ENCODE data around the gene HDAC3.

DNA sequence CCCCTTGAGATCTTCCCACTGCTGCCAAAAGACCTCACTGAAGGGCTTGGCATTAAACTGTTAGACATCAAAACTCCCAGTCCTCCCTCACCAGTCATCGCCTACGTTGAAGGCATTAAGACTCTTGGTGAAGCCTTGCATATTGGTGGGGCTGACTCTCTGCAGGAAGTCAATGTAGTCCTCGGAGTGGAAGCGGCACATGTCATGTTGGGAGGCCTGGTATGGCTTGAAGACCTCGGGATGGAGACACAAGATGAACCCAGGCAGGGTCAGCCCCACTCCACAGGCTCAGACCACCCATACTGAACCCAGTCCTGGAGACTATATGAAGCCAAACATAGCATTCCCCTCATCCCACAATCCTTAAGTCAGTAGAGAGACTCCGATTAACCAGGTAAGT lies 1.9 kb downstream of the HDAC3 start:
- TF ChIP-seq, protein P1, sequence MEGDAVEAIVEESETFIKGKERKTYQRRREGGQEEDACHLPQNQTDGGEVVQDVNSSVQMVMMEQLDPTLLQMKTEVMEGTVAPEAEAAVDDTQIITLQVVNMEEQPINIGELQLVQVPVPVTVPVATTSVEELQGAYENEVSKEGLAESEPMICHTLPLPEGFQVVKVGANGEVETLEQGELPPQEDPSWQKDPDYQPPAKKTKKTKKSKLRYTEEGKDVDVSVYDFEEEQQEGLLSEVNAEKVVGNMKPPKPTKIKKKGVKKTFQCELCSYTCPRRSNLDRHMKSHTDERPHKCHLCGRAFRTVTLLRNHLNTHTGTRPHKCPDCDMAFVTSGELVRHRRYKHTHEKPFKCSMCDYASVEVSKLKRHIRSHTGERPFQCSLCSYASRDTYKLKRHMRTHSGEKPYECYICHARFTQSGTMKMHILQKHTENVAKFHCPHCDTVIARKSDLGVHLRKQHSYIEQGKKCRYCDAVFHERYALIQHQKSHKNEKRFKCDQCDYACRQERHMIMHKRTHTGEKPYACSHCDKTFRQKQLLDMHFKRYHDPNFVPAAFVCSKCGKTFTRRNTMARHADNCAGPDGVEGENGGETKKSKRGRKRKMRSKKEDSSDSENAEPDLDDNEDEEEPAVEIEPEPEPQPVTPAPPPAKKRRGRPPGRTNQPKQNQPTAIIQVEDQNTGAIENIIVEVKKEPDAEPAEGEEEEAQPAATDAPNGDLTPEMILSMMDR (conservative IDR thresholded peaks at IDR 0.05 in 1 of 2, IDR thresholded peaks at IDR 0.05 in 1 of 2; ENCODE audit: extremely low read depth in 1 of 2, insufficient read depth in 1 of 2, low read depth in 1 of 2, low read length in 2 of 2), result no peak
- no peak for TF ChIP-seq EZH2 (IDR thresholded peaks at IDR 0.05; ENCODE audit: borderline replicate concordance, low read length)
